ENCODE data around the gene VAV3.

Gene VAV3

GRCh38 chr1:107920999-107921398 lies 44.0 kb downstream of the VAV3 start:
- no peak for DNase-seq (ENCODE audit: low read depth)
- H3K4me3 ChIP-seq (ENCODE audit: low read length): no peak overlapping the region
- TF ChIP-seq CTCF (conservative IDR thresholded peaks at IDR 0.05; ENCODE audit: low read length): no peak

DNA sequence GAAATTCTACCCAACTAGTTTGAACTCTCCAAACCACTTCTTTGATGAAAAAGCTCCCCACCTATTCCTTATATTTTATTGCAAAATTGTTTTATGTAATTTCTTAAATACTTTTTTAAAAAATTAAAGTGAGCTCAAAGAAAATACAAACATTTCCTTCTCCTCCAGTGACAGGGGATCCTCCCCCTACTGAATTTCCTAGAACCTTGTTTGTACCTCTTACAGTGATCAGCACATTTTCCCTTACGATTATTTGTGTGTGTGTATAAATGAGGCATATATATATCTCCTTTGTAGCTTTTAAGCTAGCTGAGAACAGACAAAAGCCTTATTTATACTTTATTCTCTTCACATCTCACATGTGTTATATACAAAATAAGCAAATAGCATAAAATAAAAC lies 44.4 kb downstream of the VAV3 start:
- no peak for DNase-seq (ENCODE audit: low read depth)
- TF ChIP-seq CTCF (conservative IDR thresholded peaks at IDR 0.05; ENCODE audit: low read length): no peak
- no peak overlapping the region for H3K4me3 ChIP-seq (ENCODE audit: low read length)

DNA sequence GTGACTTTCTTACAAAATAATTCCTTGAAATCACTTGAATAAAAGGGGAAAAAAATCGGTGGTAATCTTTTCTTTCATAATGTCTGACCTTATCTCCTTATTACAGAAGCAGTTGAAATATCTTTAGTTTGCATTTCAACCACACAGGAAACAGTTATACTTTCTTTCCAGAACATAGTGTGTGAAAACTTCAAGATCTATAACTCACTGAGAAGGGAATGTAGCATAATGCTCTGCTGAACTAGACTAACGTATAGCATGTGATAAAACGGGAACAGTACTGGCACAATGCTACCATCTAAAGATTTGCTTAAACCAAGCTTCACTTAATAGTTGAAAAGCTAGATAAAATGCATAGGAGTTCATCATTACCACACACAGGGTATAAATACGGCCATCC lies 45.0 kb downstream of the VAV3 start:
- no peak for DNase-seq (ENCODE audit: low read depth)
- no peak for TF ChIP-seq CTCF (conservative IDR thresholded peaks at IDR 0.05; ENCODE audit: low read length)
- H3K4me3 ChIP-seq (ENCODE audit: low read length): no peak overlapping the region

DNA sequence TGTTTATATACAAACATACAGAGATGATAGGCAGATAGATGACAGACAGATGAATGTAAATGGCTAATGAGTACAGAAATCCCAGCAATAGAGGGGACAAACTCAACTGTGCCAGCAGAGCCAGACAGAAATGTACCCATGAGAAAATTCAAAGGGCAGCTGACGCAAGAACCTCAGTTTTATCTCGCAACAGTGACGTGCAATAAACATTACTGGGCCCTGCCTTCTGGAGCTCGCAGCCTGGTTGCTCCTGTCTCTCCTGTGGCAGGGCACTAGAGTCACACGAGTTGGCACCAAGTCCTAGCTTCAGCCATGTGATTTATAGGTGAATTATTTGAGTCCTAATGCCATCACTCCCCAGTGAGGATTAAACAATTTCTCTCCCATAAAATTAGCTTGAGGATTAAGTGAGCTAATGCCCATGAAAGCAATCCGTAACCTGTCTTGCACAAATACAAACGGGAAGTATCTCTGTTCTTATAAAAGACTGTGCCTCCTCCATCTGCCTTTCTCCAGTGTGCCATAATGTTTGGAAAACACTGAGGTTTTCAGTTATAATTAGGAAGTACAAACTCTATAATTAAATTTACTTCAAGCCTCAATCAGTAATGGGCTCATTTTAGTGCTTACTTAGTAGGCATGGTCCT lies 50.7 kb downstream of the VAV3 start:
- TF ChIP-seq CTCF (conservative IDR thresholded peaks at IDR 0.05; ENCODE audit: low read length): no peak
- DNase-seq (ENCODE audit: low read depth): no peak
- no peak overlapping the region for H3K4me3 ChIP-seq (ENCODE audit: low read length)

DNA sequence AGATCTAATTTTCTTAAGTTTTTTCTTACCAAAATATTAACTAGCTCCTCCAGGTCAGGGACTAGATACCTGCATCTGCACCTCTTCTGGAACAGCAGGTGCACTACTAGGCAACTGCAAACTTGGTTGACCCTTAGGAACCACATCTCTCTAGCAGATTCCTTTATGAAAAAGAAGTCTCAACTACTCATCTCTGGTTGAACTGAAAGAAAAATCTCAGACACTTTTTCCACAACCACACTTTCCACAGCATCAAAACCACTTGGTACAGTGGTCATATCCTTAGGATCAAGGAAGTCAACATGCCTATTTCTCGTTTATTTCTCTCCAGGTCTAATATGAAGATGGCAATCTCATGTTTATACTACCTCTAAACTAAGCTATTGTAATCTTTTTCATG lies 52.3 kb downstream of the VAV3 start:
- TF ChIP-seq CTCF (conservative IDR thresholded peaks at IDR 0.05; ENCODE audit: low read length): no peak
- DNase-seq (ENCODE audit: low read depth): no peak
- H3K4me3 ChIP-seq (ENCODE audit: low read length): no peak overlapping the region

DNA sequence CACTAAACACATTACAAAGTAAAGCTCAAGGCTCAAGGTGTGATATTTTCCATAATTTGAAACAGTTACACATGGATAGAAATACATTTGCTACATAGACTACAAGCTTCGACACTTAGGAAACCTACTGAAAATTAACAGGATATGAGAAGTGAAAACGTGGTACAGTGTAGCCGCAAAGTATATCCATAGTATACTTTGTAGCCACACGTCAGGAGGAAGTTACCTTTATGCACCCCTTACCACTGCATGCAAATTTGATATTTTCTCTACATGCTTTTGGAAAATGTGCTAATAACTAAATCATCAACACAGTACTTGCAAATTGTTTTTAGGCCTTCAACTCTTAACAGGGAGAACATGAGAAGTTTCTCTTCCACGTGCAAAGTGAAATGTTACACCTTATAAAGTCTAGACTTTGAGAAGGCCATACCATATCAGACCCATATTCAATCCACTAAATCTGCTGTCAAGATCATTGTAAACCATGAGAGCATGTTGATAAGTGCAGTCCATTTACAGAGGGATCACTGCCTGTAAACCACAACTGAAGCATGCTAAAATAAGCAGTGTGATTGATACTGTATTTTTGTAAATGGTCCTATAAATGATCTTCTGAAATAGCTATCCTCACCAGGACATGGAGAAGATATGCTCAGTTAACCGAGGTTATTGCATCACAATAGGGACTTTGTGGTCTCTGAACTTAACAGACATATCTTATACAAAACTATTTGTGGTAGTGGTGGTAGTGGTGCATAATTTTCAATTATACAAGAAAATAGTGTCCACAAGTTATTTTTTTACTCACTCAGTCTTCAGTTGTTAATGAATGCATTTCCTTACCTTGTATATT lies 64.7 kb downstream of the VAV3 start:
- no peak for DNase-seq (ENCODE audit: low read depth)
- TF ChIP-seq CTCF (conservative IDR thresholded peaks at IDR 0.05; ENCODE audit: low read length): no peak
- H3K4me3 ChIP-seq (ENCODE audit: low read length): no peak overlapping the region

DNA sequence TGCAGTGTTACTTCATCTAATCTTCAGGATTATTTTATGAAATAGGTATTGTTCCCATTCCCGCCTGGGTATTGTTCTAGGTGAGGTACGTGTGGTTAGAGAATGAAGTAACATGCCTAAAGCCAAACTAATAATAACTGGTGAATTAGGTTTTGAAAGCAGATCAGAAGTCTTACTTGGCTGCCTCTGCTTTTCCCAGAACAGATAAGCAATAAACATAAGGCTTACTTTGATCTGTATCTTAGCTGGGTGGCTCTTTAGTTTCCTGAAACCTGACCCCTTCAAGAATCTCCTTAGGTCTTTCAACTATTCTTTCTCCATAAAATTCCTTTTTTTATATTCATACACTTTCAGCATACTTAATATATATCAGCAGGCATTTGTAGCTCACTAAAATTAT lies 65.3 kb downstream of the VAV3 start:
- DNase-seq (ENCODE audit: low read depth): no peak
- no peak overlapping the region for H3K4me3 ChIP-seq (ENCODE audit: low read length)
- no peak for TF ChIP-seq CTCF (conservative IDR thresholded peaks at IDR 0.05; ENCODE audit: low read length)

Measured in AG10803 (cell line).